ENCODE measurements around the gene PIP5K1C. TPM values are rescaled to one million over a fixed set of nuclear protein-coding genes. Genes with fewer than 3 reads are reported as not detected.

PIP5K1C gene
- total RNA-seq, 1 donor from 2014 or later, result 25.0 TPM

GRCh38 chr19:3646336-3647092 lies 53.8 kb downstream of the PIP5K1C start:
- no peak for DNase-seq (ENCODE audit: low spot score)

- DNase-seq (ENCODE audit: low spot score), result no peak
These were observed 54.5 kb downstream of the PIP5K1C start for GRCh38 chr19:3645726-3646125.

GRCh38 chr19:3645067-3645396 lies 55.2 kb downstream of the PIP5K1C start:
- DNase-seq (ENCODE audit: low spot score), result no peak

- DNase-seq (ENCODE audit: low spot score), result no peak
These were observed 55.8 kb downstream of the PIP5K1C start for GRCh38 chr19:3644351-3645066.

- DNase-seq (ENCODE audit: low spot score), result no peak
These were observed 56.5 kb downstream of the PIP5K1C start for GRCh38 chr19:3643674-3644313.

GRCh38 chr19:3642987-3643673 lies 57.1 kb downstream of the PIP5K1C start:
- no peak for DNase-seq (ENCODE audit: low spot score)

GRCh38 chr19:3642296-3642695 lies 58.0 kb downstream of the PIP5K1C start:
- DNase-seq (ENCODE audit: low spot score), result no peak

GRCh38 chr19:3641515-3642269 lies 58.6 kb downstream of the PIP5K1C start:
- no peak for DNase-seq (ENCODE audit: low spot score)

GRCh38 chr19:3639479-3639878 lies 60.8 kb downstream of the PIP5K1C start:
- DNase-seq (ENCODE audit: low spot score), result no peak

- DNase-seq (ENCODE audit: low spot score), result no peak
These were observed 61.8 kb downstream of the PIP5K1C start for GRCh38 chr19:3638208-3639193.

GRCh38 chr19:3637621-3638020 lies 62.6 kb downstream of the PIP5K1C start:
- DNase-seq (ENCODE audit: low spot score), result no peak

- no peak for DNase-seq (ENCODE audit: low spot score)
These were observed 63.3 kb downstream of the PIP5K1C start for GRCh38 chr19:3636962-3637361.

GRCh38 chr19:3636506-3636905 lies 63.8 kb downstream of the PIP5K1C start:
- no peak for DNase-seq (ENCODE audit: low spot score)

GRCh38 chr19:3634496-3635045 lies 65.7 kb downstream of the PIP5K1C start:
- DNase-seq (ENCODE audit: low spot score), result no peak

- no peak for DNase-seq (ENCODE audit: low spot score)
These were observed 66.7 kb downstream of the PIP5K1C start for GRCh38 chr19:3633559-3633988.

GRCh38 chr19:3632739-3633558 lies 67.3 kb downstream of the PIP5K1C start:
- DNase-seq (ENCODE audit: low spot score), result no peak

- DNase-seq (ENCODE audit: low spot score), result no peak
These were observed 68.2 kb downstream of the PIP5K1C start for GRCh38 chr19:3632098-3632497.

- no peak for DNase-seq (ENCODE audit: low spot score)
These were observed 69.0 kb downstream of the PIP5K1C start for GRCh38 chr19:3631053-3631861.
